Adrenal gland (tissue), 12 donors: ENCODE data around the gene PROCR. TPM values are rescaled to one million over a fixed set of nuclear protein-coding genes. Genes with fewer than 3 reads are reported as not detected.

Experiments used
- DNase-seq, 7 donors: peaks; one replicate each; pipeline ENCODE4 v3.0.0-alpha.2; 2019 to 2020
- H3K27ac ChIP-seq, 5 donors: fragments of 200-600 bp; sonication (generic) in 4 of 5; 1 replicate in 3 of 5; 2 replicates in 2 of 5; pipeline versions ENCODE4 v1.5.1 to v1.8.0; 2016 to 2020; ENCODE audit warnings: mild to moderate bottlenecking in 1 of 5
- H3K27me3 ChIP-seq: fragments of 200-600 bp; 2 replicates; pipeline ENCODE4 v1.8.0; 2021
- H3K36me3 ChIP-seq, 2 donors: fragments of 200-600 bp; replicated peaks in 1 of 2; 1 replicate in 1 of 2; 2 replicates in 1 of 2; pipeline versions ENCODE4 v1.5.1 to v1.8.0; 2018 to 2022
- H3K4me1 ChIP-seq, 2 donors: fragments of 200-600 bp; replicated peaks in 1 of 2; 1 replicate in 1 of 2; 2 replicates in 1 of 2; pipeline versions ENCODE4 v1.5.1 to v1.8.0; 2018 to 2021
- H3K4me3 ChIP-seq, 4 donors: fragments of 200-600 bp; sonication (generic) in 3 of 4; one replicate each; pipeline ENCODE4 v1.5.1; 2016 to 2018
- H3K9me3 ChIP-seq, 3 donors: fragments of 200-600 bp; sonication (generic) in 1 of 3; replicated peaks in 1 of 3; 1 replicate in 2 of 3; 2 replicates in 1 of 3; pipeline versions ENCODE4 v1.5.1 to v1.8.0; 2016 to 2021
- CTCF ChIP-seq, 6 experiments: fragments of 450-650 bp in 4 of 6; fragments of 200-600 bp in 2 of 6; sonication (generic) in 1 of 6; IDR thresholded peaks; 1 replicate in 5 of 6; 2 replicates in 1 of 6; pipeline versions ENCODE4 v1.5.1 to v1.8.0; 2016 to 2021; ENCODE audit warnings: antibody characterized with exemption in 6 of 6, mild to moderate bottlenecking in 2 of 6, moderate library complexity in 1 of 6
- POLR2A ChIP-seq, 2 donors: fragments of 450-650 bp; IDR thresholded peaks; one replicate each; pipeline ENCODE4 v1.6.1; 2017; ENCODE audit warnings: antibody characterized with exemption in 2 of 2, mild to moderate bottlenecking in 2 of 2, moderate library complexity in 1 of 2
- WGBS, 4 donors: extraction: QIAGEN DNeasy Blood & Tissue Kit in 2 of 4; methylation state at CpG; one replicate each; pipeline versions ENCODE4 v1.1.5 to v1.1.7; 2013 to 2017; 5-methylcytosine and 5-hydroxymethylcytosine counted together
- intact Hi-C, 2 donors: fragments of 100-400 bp; cut with DNase I; formaldehyde crosslinking; loops; one replicate each; pipeline versions ENCODE4 v1.14.1 to v1.15.0; 2022 to 2023
- polyA plus RNA-seq, 3 donors: library from polyadenylated mRNA; stranded (reverse); fragments of 200-250 nt in 2 of 3; fragments of 350-450 nt in 1 of 3; fragmentation: Illumina TruSeq in 1 of 3; extraction: RNeasy Lipid Tissue Mini Kit (QIAGEN cat#74804) in 1 of 3; gene quantifications; one replicate each; pipeline ENCODE4 v1.2.3, GENCODE V29; 2013 to 2014
- total RNA-seq, 9 donors: library from RNA; depleted of rRNA in 4 of 9; stranded (reverse); fragments of >200 nt in 4 of 9; fragments of 120-200 nt in 1 of 9; fragmentation: NEBNext Ultra II Directional in 1 of 9; extraction: Animal tissue kit (Norgen Biotek cat#: 25700) in 1 of 9; gene quantifications; one replicate each; pipeline versions ENCODE4 v1.1.0 to v1.2.4, GENCODE V29; 2013 to 2023
- donor health status: healthy with polysubstance abuse.
- donor health status: Bipolar disorder and iron deficiency.
- donor health status: DM: yes; HTN: yes; CAD: no.
- donor health status: DM: no; HTN: no; CAD: no.
- donor health status: DM: no; HTN: no; CAD: no.
- donor health status: DM: yes; HTN: yes; CAD: no.

PROCR gene
- total and polyA plus RNA-seq, 12 donors = 5.7 to 87.0 (median 29.1) TPM

- Histone ChIP-seq H3K4me1 (peaks cover 19 to 36% of the 10 kb centered on the region in 2 donors), H3K27ac (no peak overlapping the region), H3K9me3 (no peaks in the 10 kb centered on the region), H3K4me3 (no peak overlapping the region), H3K27me3 (no peaks in the 10 kb centered on the region), H3K36me3 (peaks cover 0 to 64% of the 10 kb centered on the region in 2 donors)
- 60 to 74% (median 64%) methylated on average over 2 of the region's 2 CpGs for WGBS, 4 donors
- intact Hi-C loops = no loop called here
- no peak for TF ChIP-seq CTCF (IDR thresholded peaks at IDR 0.05)
- DNase-seq = no peak
These were observed 42.2 kb upstream of the PROCR start for GRCh38 chr20:35129647-35130069.

DNA sequence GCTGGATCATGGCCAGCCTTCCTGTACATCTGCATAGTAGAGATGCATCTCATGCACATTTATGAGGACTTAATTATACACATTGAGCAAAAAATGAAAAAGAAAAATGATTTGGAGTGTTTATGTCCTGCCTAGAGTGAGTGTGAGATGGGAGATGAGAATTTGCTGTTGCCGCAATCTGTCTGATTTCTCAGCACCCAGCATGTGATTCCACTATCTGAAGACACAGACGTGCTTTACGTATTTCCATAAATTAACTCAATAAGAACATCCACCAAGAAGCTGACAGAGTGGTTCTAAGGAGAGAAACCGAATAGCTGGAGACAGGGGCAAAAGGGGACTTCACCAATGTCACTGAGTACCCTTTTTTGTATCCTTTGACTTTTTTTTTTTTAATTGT lies 39.9 kb upstream of the PROCR start:
- H3K27ac ChIP-seq = no peak overlapping the region
- no peaks in the 10 kb centered on the region for H3K9me3 ChIP-seq
- DNase-seq = no peak
- no peaks in the 10 kb centered on the region for H3K27me3 ChIP-seq
- 88 to 95% (median 93%) methylated on average over 4 of the region's 4 CpGs for WGBS, 4 donors
- H3K4me1 ChIP-seq = peaks cover 33 to 54% of the 10 kb centered on the region in 2 donors
- TF ChIP-seq POLR2A (IDR thresholded peaks at IDR 0.05) = no peak
- no peak for TF ChIP-seq CTCF (IDR thresholded peaks at IDR 0.05)
- no peak overlapping the region for H3K4me3 ChIP-seq
- intact Hi-C loops = no loop called here
- H3K36me3 ChIP-seq = peaks cover 0 to 51% of the 10 kb centered on the region in 2 donors

DNA sequence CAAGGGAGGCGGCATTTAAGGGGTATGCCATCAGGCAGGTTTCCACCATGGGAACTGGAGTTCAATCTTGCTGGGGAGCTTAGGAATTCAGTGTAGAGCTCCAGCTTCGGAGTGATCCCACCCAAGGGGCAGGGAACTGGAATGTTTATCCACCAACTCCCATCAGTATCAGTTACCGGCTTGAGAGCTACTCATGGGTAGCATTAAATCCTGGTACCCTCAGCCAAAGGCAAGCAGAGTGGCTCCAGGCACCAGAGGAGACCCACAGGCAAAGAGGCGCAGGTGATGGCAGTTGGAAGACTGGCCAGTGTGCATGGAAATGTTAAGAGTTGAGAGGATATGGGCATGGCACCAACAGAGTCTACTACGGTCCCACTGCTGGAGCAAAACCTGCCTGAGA lies 38.8 kb upstream of the PROCR start:
- intact Hi-C loops = no loop called here
- no peak for TF ChIP-seq POLR2A (IDR thresholded peaks at IDR 0.05)
- TF ChIP-seq CTCF (IDR thresholded peaks at IDR 0.05) = no peak
- Histone ChIP-seq H3K36me3 (peaks cover 0 to 51% of the 10 kb centered on the region in 2 donors), H3K4me3 (no peak overlapping the region), H3K27me3 (no peaks in the 10 kb centered on the region), H3K27ac (peak overlapping the region in 1 of 5 donors; percentile 85), H3K9me3 (no peaks in the 10 kb centered on the region), H3K4me1 (peaks cover 33 to 56% of the 10 kb centered on the region in 2 donors)
- no peak for DNase-seq
- WGBS, 4 donors = 89 to 95% (median 92%) methylated on average over 4 to 5 of the region's 5 CpGs

DNA sequence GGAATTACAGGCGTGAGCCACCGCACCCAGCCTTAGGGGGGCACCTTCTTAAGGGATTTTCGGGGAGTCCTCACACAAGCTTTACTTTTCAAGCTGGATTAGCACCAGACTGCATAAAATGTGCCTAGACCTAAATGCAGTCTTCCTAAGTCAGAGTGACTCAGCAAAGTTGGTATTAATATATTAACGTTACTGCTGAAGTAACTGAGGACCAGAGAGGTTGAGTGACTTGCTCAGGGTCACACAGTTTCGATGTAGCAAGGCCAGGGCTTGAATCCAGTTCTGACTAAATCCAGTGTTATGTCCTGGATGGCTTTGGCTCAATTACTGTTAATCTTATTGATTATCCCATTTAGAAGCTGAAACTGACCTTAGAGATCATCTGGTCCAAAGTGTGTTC lies 38.1 kb upstream of the PROCR start:
- TF ChIP-seq CTCF (IDR thresholded peaks at IDR 0.05) (no peak), POLR2A (IDR thresholded peaks at IDR 0.05) (no peak)
- Histone ChIP-seq H3K27me3 (no peaks in the 10 kb centered on the region), H3K36me3 (peaks cover 0 to 54% of the 10 kb centered on the region in 2 donors), H3K4me3 (no peak overlapping the region), H3K9me3 (no peaks in the 10 kb centered on the region), H3K4me1 (peaks cover 31 to 51% of the 10 kb centered on the region in 2 donors), H3K27ac (peak overlapping the region in 4 of 5 donors; percentile 15 to 89 (median 78))
- WGBS, 4 donors = 71 to 83% (median 73%) methylated on average over 5 of the region's 5 CpGs
- no peak for DNase-seq
- intact Hi-C loops = no loop called here
